ENCODE data around the gene MLN.
A peak's percentile ranks its signal among the peaks of the same experiment; 100 is the strongest.

Gene MLN

DNA sequence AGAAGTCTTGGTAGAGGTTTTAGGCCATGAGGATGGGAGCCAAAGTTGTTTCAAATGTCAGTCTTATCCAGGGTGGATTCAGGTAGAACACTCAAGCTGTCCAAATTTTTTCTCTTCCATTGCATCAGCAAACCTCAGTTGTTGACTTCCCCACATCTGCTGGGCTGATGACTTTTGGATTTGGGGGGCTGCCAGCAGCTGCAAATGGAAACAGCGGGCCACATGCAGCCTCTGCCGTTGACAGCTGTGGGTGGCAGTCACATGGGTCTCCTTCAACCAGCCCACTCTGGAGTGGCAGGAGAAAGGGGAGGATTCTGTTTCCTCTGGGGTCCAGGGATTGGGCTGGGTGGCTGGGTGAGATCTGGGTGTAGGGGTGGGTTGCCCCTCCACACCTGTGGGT, 5.8 kb upstream of the MLN start:
- Mint-ChIP-seq H3K36me3 (no peaks in the 10 kb centered on the region), H3K27ac (peak overlapping the region; percentile 47), H3K4me1 (peaks cover 17% of the 10 kb centered on the region), H3K4me3 (no peak overlapping the region), H3K27me3 (peaks cover 26% of the 10 kb centered on the region), H3K9me3 (no peaks in the 10 kb centered on the region)

DNA sequence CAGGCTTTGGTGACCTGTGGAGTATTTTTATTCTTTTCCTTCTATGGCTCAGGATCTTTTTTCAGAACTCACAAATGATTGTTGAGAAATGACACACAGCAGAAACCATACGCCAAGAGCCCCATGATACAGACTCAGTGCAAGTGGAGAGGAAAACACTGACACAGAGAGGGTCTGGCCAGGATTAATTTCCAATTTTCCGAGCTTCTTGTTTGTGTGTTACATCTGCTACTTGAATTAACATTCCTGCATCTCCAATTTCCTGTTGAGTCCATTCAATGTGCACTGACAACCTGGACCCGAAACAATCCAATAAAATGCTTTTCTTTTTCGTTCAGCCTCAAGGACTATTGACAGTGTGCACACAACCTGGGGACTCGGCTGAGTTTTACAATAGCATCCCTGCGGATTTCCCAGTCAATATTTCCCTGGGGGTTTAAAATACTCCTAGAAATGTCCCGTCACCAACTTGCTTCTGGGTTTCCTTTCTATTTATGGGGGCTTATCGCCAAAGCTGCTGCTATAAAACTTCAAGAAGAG, 4.9 kb upstream of the MLN start:
- no peaks in the 10 kb centered on the region for H3K36me3 Mint-ChIP-seq
- peaks cover 24% of the 10 kb centered on the region for H3K27me3 Mint-ChIP-seq
- H3K27ac Mint-ChIP-seq = no peak overlapping the region
- peaks cover 17% of the 10 kb centered on the region for H3K4me1 Mint-ChIP-seq
- no peak overlapping the region for H3K4me3 Mint-ChIP-seq
- no peaks in the 10 kb centered on the region for H3K9me3 Mint-ChIP-seq

GRCh38 chr6:33807606-33808005, 3.8 kb upstream of the MLN start:
- Mint-ChIP-seq H3K27me3 (peaks cover 21% of the 10 kb centered on the region), H3K36me3 (no peaks in the 10 kb centered on the region), H3K27ac (no peak overlapping the region), H3K4me1 (peaks cover 17% of the 10 kb centered on the region), H3K9me3 (no peaks in the 10 kb centered on the region), H3K4me3 (no peak overlapping the region)

GRCh38 chr6:33806841-33807240, 3.0 kb upstream of the MLN start:
- H3K4me3 Mint-ChIP-seq = peak overlapping the region; percentile 11
- no peak overlapping the region for H3K27ac Mint-ChIP-seq
- peaks cover 17% of the 10 kb centered on the region for H3K4me1 Mint-ChIP-seq
- no peaks in the 10 kb centered on the region for H3K9me3 Mint-ChIP-seq
- no peaks in the 10 kb centered on the region for H3K36me3 Mint-ChIP-seq
- H3K27me3 Mint-ChIP-seq = peaks cover 18% of the 10 kb centered on the region

DNA sequence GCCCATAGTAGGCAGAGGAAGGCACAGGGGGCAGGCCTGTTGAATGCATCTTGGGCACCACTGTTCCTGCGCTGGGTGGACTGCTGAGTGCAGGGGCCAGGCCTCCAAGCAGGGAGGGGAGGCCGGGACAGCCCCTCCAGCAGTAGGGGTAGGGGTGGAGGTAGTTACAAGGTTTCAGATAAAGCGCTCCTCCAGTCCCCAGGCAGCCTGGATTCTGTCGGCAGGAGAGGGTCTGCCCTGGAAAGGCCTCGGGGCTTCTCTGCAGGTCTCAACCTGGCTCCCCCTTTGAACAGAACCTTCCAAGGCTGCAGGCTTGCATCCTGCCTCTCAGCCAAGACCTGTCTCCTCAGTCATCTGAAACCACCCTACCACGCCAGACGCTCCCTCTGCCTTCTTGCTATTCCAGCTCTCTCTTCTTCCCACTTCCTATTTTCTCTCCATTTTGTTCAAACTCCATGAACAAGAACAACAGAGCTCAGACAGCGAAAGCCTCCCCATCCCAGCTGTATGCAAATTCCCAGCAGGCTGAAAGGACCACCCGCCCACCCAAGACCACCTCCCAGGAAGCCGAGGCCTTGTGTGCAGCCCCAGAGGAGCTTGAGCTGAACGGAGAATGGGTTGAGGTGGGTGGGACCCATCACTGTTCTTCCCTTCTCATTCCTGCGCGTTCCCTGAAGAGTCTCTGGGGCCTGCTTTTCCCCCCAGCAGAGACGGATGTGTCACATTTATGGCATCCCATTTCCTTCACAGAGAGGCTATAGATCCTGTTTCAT, 1.4 kb downstream of the MLN start:
- Mint-ChIP-seq H3K4me1 (peaks cover 5% of the 10 kb centered on the region), H3K9me3 (no peaks in the 10 kb centered on the region), H3K27ac (no peak overlapping the region), H3K4me3 (no peak overlapping the region), H3K36me3 (no peaks in the 10 kb centered on the region), H3K27me3 (no peaks in the 10 kb centered on the region)

DNA sequence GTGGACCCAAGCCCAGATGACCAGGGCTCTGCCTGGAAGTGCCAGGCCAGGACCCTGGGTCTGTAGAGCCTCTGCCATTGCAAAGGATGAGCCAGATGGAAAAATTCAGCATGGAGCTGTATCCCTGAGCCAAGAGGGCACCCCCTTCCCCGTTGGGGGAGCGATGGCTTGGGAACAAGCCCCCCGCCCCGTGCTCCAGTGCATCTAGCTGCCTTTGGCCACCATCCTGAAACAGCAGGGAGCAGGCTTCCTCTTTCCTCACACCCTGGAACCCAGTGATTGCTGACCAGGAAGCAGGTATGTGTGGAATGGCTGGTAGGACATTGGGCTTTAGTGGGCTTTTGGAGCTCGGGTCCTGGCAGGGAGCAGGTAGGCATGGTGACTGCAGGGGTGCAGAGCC, 2.2 kb downstream of the MLN start:
- no peaks in the 10 kb centered on the region for H3K36me3 Mint-ChIP-seq
- no peak overlapping the region for H3K4me3 Mint-ChIP-seq
- H3K27me3 Mint-ChIP-seq = no peaks in the 10 kb centered on the region
- H3K27ac Mint-ChIP-seq = no peak overlapping the region
- H3K9me3 Mint-ChIP-seq = no peaks in the 10 kb centered on the region
- no peaks in the 10 kb centered on the region for H3K4me1 Mint-ChIP-seq

DNA sequence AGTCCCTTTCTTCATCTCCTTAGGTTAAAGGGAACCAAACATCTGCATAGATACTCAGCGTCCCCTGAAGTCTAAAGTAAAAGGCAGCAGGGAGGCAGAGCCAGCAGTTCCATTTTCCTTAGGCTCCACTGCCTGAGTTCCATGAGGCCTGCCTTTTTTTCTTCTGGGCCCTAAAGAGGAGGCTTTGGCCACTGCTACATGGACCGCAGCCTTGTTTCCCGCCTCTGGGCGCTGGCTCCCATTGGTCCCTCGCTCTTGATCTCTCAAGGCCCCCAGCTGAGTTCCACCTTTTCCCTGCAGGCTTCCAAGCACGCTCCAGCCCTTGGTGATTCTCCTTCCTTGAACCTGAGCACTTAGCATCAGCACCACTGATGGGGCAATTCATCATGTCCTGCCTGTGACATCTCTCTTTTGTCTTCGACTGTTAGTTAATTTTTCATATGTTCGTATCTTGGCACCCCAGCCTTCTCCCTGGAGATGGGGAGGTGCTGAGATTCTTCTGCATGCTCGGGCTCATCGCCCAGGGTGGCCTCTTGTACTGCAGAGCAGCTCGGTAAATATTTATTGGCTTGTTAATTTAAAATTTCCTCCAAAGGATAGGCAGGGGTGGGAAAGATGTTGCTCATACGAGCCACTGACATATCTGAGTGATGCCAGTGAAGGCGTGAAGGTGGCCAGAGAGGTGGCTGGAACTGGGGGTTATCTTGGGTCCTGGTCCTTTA, 3.4 kb downstream of the MLN start:
- no peak overlapping the region for H3K27ac Mint-ChIP-seq

DNA sequence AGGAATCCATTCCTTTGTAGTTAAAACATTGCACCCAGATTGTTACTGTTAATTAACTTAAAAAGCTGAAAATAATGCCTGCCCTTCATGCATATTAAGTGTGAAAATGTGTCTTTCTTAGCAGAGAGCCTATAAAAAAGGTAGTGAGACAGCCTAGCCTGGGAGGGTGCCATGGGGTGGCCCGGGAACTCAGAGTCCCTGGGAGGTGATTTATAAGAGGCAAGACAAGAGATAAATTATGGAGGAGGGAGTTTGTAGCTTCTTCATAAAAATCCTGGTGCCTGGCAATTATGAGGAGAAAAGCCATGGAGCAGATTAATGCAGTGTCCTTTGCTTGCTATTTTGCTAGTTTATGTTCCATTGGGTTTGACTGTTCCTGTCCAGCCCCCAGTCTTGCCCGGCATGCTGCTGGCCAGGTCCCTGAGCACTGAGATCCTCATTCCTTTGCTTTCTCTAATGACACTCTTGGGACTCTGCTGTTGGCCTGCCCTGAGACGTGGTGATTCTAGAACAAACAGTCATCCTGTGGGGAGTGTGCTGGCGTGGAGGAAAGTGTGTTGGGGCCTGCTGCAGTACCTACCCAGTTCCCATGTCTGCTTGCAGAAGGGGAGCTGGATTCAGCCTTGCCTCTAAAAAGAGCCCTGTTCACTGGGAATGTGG, 4.2 kb downstream of the MLN start:
- Mint-ChIP-seq H3K27me3 (no peaks in the 10 kb centered on the region), H3K27ac (no peak overlapping the region), H3K4me3 (no peak overlapping the region)

More for the DNA sequence above, 3.4 kb downstream of the MLN start:
- Mint-ChIP-seq H3K9me3 (no peaks in the 10 kb centered on the region), H3K36me3 (no peaks in the 10 kb centered on the region), H3K27me3 (no peaks in the 10 kb centered on the region), H3K4me1 (no peaks in the 10 kb centered on the region), H3K4me3 (no peak overlapping the region)

GRCh38 chr6:33798343-33798848, 5.4 kb downstream of the MLN start:
- Mint-ChIP-seq H3K27me3 (no peaks in the 10 kb centered on the region), H3K36me3 (no peaks in the 10 kb centered on the region), H3K4me3 (no peak overlapping the region), H3K27ac (no peak overlapping the region), H3K4me1 (no peaks in the 10 kb centered on the region), H3K9me3 (no peaks in the 10 kb centered on the region)

More for the DNA sequence above, 4.2 kb downstream of the MLN start:
- Mint-ChIP-seq H3K36me3 (no peaks in the 10 kb centered on the region), H3K9me3 (no peaks in the 10 kb centered on the region), H3K4me1 (no peaks in the 10 kb centered on the region)

GRCh38 chr6:33797626-33798342, 6.0 kb downstream of the MLN start:
- no peak overlapping the region for H3K4me3 Mint-ChIP-seq
- H3K27ac Mint-ChIP-seq = no peak overlapping the region
- H3K9me3 Mint-ChIP-seq = no peaks in the 10 kb centered on the region
- no peaks in the 10 kb centered on the region for H3K4me1 Mint-ChIP-seq
- no peaks in the 10 kb centered on the region for H3K27me3 Mint-ChIP-seq
- no peaks in the 10 kb centered on the region for H3K36me3 Mint-ChIP-seq

GRCh38 chr6:33794910-33795623, 8.7 kb downstream of the MLN start:
- no peak overlapping the region for H3K4me3 Mint-ChIP-seq
- H3K27ac Mint-ChIP-seq = no peak overlapping the region
- H3K36me3 Mint-ChIP-seq = no peaks in the 10 kb centered on the region
- H3K9me3 Mint-ChIP-seq = no peaks in the 10 kb centered on the region
- H3K4me1 Mint-ChIP-seq = no peaks in the 10 kb centered on the region
- no peaks in the 10 kb centered on the region for H3K27me3 Mint-ChIP-seq

- H3K27ac Mint-ChIP-seq = no peak overlapping the region
- no peaks in the 10 kb centered on the region for H3K27me3 Mint-ChIP-seq
- H3K9me3 Mint-ChIP-seq = no peaks in the 10 kb centered on the region
- H3K36me3 Mint-ChIP-seq = no peaks in the 10 kb centered on the region
- H3K4me3 Mint-ChIP-seq = no peak overlapping the region
- H3K4me1 Mint-ChIP-seq = peaks cover 11% of the 10 kb centered on the region
Measured at GRCh38 chr6:33792981-33793380, 10.8 kb downstream of the MLN start.

- Mint-ChIP-seq H3K27ac (no peak overlapping the region), H3K4me3 (no peak overlapping the region), H3K27me3 (no peaks in the 10 kb centered on the region), H3K9me3 (no peaks in the 10 kb centered on the region), H3K36me3 (no peaks in the 10 kb centered on the region), H3K4me1 (peaks cover 25% of the 10 kb centered on the region)
Measured at GRCh38 chr6:33791620-33792019, 12.2 kb downstream of the MLN start.

GRCh38 chr6:33790910-33791309, 12.9 kb downstream of the MLN start:
- Mint-ChIP-seq H3K27ac (no peak overlapping the region), H3K9me3 (no peaks in the 10 kb centered on the region), H3K4me1 (peaks cover 32% of the 10 kb centered on the region), H3K4me3 (no peak overlapping the region), H3K36me3 (no peaks in the 10 kb centered on the region), H3K27me3 (no peaks in the 10 kb centered on the region)

- peaks cover 38% of the 10 kb centered on the region for H3K4me1 Mint-ChIP-seq
- no peaks in the 10 kb centered on the region for H3K36me3 Mint-ChIP-seq
- no peaks in the 10 kb centered on the region for H3K9me3 Mint-ChIP-seq
- peak overlapping the region; percentile 11 for H3K4me3 Mint-ChIP-seq
- no peak overlapping the region for H3K27ac Mint-ChIP-seq
- no peaks in the 10 kb centered on the region for H3K27me3 Mint-ChIP-seq
Measured at GRCh38 chr6:33790379-33790778, 13.4 kb downstream of the MLN start.

Measured in activated naive CD4-positive, alpha-beta T cell treated with anti-CD3 and anti-CD28 coated beads, Interleukin-2, amount 50 U/mL, for 24 hours (primary cell).